WTC11 (cell line): ENCODE measurements around the gene SLC35F1. TPM values are rescaled to one million over a fixed set of nuclear protein-coding genes. Genes with fewer than 3 reads are reported as not detected.

ENCODE experiments used
- ATAC-seq: fragments of 200-7000 bp; cut with Tn5 transposase; 2 replicates; pipeline ENCODE4 v1.10.0; 2021; ENCODE audit warnings: mild to moderate bottlenecking, moderate library complexity
- CTCF ChIA-PET: fragments of 300-600 bp; sonication (Branson Sonifier 250); formaldehyde crosslinking; loops from one replicate; lab custom pipeline; 2021; ENCODE audit warnings: antibody characterized with exemption; lab: Charles Lee
- POLR2A ChIA-PET: fragments of 350-600 bp; sonication (Branson Sonifier 250); formaldehyde crosslinking; loops from one replicate; lab custom pipeline; 2021; ENCODE audit warnings: antibody characterized with exemption; lab: Charles Lee
- DNase-seq: peaks from one replicate; pipeline ENCODE4 v3.0.0; 2021; ENCODE audit warnings: low spot score
- H3K27ac Mint-ChIP-seq: 2 replicates; pipeline ENCODE4 v1.8.0; 2021; ENCODE audit warnings: mixed read lengths
- H3K27me3 Mint-ChIP-seq: 2 replicates; pipeline ENCODE4 v1.8.0; 2021; ENCODE audit warnings: low read depth, mild to moderate bottlenecking, moderate library complexity, mixed read lengths
- H3K36me3 Mint-ChIP-seq: 2 replicates; pipeline ENCODE4 v1.8.0; 2021; ENCODE audit warnings: mixed read lengths
- H3K4me1 Mint-ChIP-seq: 2 replicates; pipeline ENCODE4 v1.8.0; 2022; ENCODE audit warnings: mixed read lengths
- H3K4me3 Mint-ChIP-seq: 2 replicates; pipeline ENCODE4 v1.8.0; 2021; ENCODE audit warnings: mild to moderate bottlenecking, moderate library complexity, mixed read lengths
- H3K9me3 Mint-ChIP-seq: 2 replicates; pipeline ENCODE4 v1.8.0; 2021; ENCODE audit warnings: mixed read lengths
- ATF1 ChIP-seq: sonication (generic); formaldehyde crosslinking; IDR thresholded peaks from 2 replicates; pipeline ENCODE4 v1.8.1; 2023; ENCODE audit warnings: mild to moderate bottlenecking, moderate library complexity, missing genetic modification reagents
- EMX1 ChIP-seq: fragments of 250-450 bp; sonication (Bioruptor Pico); IDR thresholded peaks from 2 replicates; pipeline ENCODE4 v1.8.0; 2021; ENCODE audit warnings: mild to moderate bottlenecking
- ESRRA ChIP-seq: sonication (generic); formaldehyde crosslinking; IDR thresholded peaks from 2 replicates; pipeline ENCODE4 v1.8.1; 2022; ENCODE audit warnings: mild to moderate bottlenecking, missing genetic modification reagents, borderline replicate concordance
- ETV6 ChIP-seq: sonication (generic); formaldehyde crosslinking; IDR thresholded peaks from 2 replicates; pipeline ENCODE4 v1.8.1; 2022; ENCODE audit warnings: mild to moderate bottlenecking, missing genetic modification reagents
- JAZF1 ChIP-seq: fragments of 250-450 bp; sonication (Bioruptor Pico); IDR thresholded peaks from 2 replicates; pipeline ENCODE4 v1.9.0; 2021; ENCODE audit warnings: moderate library complexity, mild to moderate bottlenecking, inconsistent platforms
- NFATC4 ChIP-seq: fragments of 250-450 bp; sonication (Bioruptor Pico); IDR thresholded peaks from 2 replicates; pipeline ENCODE4 v1.9.0; 2021; ENCODE audit warnings: mild to moderate bottlenecking
- NR1H2 ChIP-seq: sonication (generic); formaldehyde crosslinking; IDR thresholded peaks from 2 replicates; pipeline ENCODE4 v1.9.0; 2021; ENCODE audit warnings: mild to moderate bottlenecking, moderate library complexity, missing genetic modification reagents
- TCF7 ChIP-seq: sonication (generic); formaldehyde crosslinking; IDR thresholded peaks from 2 replicates; pipeline ENCODE4 v1.8.0; 2022; ENCODE audit warnings: mild to moderate bottlenecking, low read depth, missing genetic modification reagents, moderate library complexity
- TEAD1 ChIP-seq: sonication (generic); formaldehyde crosslinking; IDR thresholded peaks from 2 replicates; pipeline ENCODE4 v1.8.0; 2022; ENCODE audit warnings: mild to moderate bottlenecking, missing genetic modification reagents
- ZBTB21 ChIP-seq: sonication (generic); formaldehyde crosslinking; IDR thresholded peaks from 2 replicates; pipeline ENCODE4 v1.8.1; 2023; ENCODE audit warnings: mild to moderate bottlenecking, missing genetic modification reagents, borderline replicate concordance
- ZNF232 ChIP-seq: sonication (generic); formaldehyde crosslinking; IDR thresholded peaks from 2 replicates; pipeline ENCODE4 v1.8.0; 2022; ENCODE audit warnings: mild to moderate bottlenecking, missing genetic modification reagents
- ZNF317 ChIP-seq: sonication (generic); formaldehyde crosslinking; IDR thresholded peaks from 2 replicates; pipeline ENCODE4 v1.8.1; 2023; ENCODE audit warnings: low read depth, mild to moderate bottlenecking, moderate library complexity, missing genetic modification reagents, borderline replicate concordance
- ZNF416 ChIP-seq: fragments of 250-450 bp; sonication (Bioruptor Pico); IDR thresholded peaks from 2 replicates; pipeline ENCODE4 v1.9.0; 2021; ENCODE audit warnings: mild to moderate bottlenecking, inconsistent platforms
- total RNA-seq: library from RNA; stranded (reverse); gene quantifications from 3 replicates; pipeline ENCODE4 v1.2.3, GENCODE V29; 2021
- TF ChIP-seq, protein P1 (sequence below): sonication (generic); formaldehyde crosslinking; IDR thresholded peaks from 2 replicates; pipeline ENCODE4 v1.8.0; 2023; ENCODE audit warnings: missing genetic modification reagents, mild to moderate bottlenecking, borderline replicate concordance
- TF ChIP-seq, protein P2 (sequence below): fragments of 250-450 bp; sonication (Bioruptor Pico); IDR thresholded peaks from 2 replicates; pipeline ENCODE4 v2.1.2; 2022; ENCODE audit warnings: mild to moderate bottlenecking, moderate library complexity
- TF ChIP-seq, protein P3 (sequence below): sonication (generic); formaldehyde crosslinking; conservative IDR thresholded peaks from 2 replicates; pipeline ENCODE4 v1.8.1; 2023; ENCODE audit warnings: mild to moderate bottlenecking, low read depth, missing genetic modification reagents, moderate library complexity
- TF ChIP-seq, protein P4 (sequence below): sonication (generic); formaldehyde crosslinking; IDR thresholded peaks from 2 replicates; pipeline ENCODE4 v1.8.0; 2022; ENCODE audit warnings: mild to moderate bottlenecking, missing genetic modification reagents
- TF ChIP-seq, protein P5 (sequence below): sonication (generic); formaldehyde crosslinking; IDR thresholded peaks from 2 replicates; pipeline ENCODE4 v1.8.1; 2023; ENCODE audit warnings: mild to moderate bottlenecking, missing genetic modification reagents, borderline replicate concordance

SLC35F1 gene
- total RNA-seq, 1 experiment from 2014 or later = 11.0 TPM

DNA sequence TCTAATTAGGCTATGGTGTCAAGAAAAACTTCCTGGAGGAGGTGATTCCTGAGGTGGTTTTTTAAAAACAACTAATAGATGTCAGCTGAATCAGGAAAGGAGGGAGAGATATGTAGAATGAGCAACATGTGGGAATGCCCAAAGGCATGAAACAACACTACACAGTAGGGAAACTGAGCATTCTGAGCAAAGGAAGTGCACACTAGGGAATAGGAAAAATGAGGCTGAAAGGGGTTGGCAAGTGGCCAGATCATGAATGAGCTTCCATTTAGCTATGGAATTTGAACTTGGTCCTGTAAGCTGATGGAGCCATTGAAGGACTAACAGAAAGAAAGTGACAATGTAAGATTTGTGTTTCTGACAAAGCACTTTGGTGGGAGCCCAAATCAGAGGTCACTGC lies 16.9 kb upstream of the SLC35F1 start (continued):
- TF ChIP-seq, protein P1, sequence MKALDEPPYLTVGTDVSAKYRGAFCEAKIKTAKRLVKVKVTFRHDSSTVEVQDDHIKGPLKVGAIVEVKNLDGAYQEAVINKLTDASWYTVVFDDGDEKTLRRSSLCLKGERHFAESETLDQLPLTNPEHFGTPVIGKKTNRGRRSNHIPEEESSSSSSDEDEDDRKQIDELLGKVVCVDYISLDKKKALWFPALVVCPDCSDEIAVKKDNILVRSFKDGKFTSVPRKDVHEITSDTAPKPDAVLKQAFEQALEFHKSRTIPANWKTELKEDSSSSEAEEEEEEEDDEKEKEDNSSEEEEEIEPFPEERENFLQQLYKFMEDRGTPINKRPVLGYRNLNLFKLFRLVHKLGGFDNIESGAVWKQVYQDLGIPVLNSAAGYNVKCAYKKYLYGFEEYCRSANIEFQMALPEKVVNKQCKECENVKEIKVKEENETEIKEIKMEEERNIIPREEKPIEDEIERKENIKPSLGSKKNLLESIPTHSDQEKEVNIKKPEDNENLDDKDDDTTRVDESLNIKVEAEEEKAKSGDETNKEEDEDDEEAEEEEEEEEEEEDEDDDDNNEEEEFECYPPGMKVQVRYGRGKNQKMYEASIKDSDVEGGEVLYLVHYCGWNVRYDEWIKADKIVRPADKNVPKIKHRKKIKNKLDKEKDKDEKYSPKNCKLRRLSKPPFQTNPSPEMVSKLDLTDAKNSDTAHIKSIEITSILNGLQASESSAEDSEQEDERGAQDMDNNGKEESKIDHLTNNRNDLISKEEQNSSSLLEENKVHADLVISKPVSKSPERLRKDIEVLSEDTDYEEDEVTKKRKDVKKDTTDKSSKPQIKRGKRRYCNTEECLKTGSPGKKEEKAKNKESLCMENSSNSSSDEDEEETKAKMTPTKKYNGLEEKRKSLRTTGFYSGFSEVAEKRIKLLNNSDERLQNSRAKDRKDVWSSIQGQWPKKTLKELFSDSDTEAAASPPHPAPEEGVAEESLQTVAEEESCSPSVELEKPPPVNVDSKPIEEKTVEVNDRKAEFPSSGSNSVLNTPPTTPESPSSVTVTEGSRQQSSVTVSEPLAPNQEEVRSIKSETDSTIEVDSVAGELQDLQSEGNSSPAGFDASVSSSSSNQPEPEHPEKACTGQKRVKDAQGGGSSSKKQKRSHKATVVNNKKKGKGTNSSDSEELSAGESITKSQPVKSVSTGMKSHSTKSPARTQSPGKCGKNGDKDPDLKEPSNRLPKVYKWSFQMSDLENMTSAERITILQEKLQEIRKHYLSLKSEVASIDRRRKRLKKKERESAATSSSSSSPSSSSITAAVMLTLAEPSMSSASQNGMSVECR = no peak
- TF ChIP-seq, protein P2, sequence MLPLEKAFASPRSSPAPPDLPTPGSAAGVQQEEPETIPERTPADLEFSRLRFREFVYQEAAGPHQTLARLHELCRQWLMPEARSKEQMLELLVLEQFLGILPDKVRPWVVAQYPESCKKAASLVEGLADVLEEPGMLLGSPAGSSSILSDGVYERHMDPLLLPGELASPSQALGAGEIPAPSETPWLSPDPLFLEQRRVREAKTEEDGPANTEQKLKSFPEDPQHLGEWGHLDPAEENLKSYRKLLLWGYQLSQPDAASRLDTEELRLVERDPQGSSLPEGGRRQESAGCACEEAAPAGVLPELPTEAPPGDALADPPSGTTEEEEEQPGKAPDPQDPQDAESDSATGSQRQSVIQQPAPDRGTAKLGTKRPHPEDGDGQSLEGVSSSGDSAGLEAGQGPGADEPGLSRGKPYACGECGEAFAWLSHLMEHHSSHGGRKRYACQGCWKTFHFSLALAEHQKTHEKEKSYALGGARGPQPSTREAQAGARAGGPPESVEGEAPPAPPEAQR (CRISPR knock-in tag) = no peak
- TF ChIP-seq ESRRA (CRISPR knock-in tag) (no peak), ETV6 (no peak), ZBTB21 (CRISPR knock-in tag) (no peak), ZNF416 (CRISPR knock-in tag) (no peak), TEAD1 (no peak)

DNA sequence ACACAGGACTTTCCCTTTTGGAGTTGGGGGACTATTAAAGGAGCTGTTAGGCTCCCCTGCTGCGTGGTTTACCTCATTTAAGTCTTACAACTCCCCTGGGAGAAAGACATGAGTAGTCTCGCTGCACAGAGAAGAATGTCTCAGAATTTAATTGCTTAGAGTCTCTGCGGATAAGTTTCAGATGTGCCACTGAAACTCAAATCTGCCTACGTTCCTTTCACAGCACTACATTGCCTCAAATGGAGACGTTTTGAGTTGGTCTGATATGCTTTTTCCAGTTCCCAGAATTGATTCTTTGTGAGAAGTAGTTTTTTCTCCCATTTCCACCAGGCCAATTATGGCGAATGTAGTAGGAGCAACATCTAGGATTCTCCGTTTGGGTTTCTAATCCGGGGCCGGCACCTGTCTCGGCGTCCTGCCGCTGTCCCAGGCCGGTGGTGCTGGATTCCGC lies 532 bp upstream of the SLC35F1 start:
- Mint-ChIP-seq H3K27ac (no peak overlapping the region), H3K9me3 (no peaks in the 10 kb centered on the region), H3K4me3 (peak overlapping the region; percentile 77), H3K36me3 (no peaks in the 10 kb centered on the region), H3K27me3 (peaks cover 40% of the 10 kb centered on the region), H3K4me1 (peaks cover 19% of the 10 kb centered on the region)
- CTCF ChIA-PET = interaction anchor here (1.4 to 1.5 kb wide), 2 partner anchors 13 to 66 kb away, joined by 6 to 8 read pairs; no protein-coding TSS in a partner anchor
- 0 out of 2 replicates have a peak, but pooled peaks have one; percentile 6 for TF ChIP-seq ATF1 (CRISPR knock-in tag)
- no peak for TF ChIP-seq JAZF1 (CRISPR knock-in tag)
- DNase-seq (no peak), ATAC-seq (no peak)
- POLR2A ChIA-PET = no interaction called here

DNA sequence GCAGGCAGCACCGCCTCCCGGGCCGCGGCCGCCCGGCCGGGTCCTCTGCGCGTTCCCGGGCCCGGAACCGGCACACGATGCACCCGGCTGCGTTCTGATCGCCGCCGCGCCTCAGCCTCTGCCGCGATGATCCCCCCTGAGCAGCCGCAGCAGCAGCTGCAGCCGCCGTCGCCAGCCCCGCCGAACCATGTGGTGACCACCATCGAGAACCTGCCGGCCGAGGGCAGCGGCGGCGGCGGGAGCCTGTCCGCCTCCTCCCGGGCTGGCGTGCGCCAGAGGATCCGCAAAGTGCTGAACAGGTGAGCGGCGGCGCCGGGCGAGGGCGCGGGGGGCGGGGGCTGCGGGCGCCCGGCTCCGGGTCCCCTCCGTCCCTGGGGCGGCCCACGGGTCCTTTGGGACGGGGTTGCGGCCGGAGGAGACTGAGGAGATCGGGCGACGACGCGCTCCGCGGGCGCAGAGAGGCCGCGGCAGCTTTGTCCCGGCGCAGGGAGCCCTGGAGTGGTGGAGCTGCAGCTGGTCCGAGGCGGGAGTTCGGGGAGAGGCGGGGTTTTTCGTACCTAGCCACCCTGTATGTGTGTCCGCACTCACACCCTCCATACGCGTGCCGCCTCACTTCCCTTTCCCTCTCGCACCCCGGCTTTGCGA lies 659 bp downstream of the SLC35F1 start:
- no peak overlapping the region for H3K27ac Mint-ChIP-seq
- ChIA-PET CTCF (interaction anchor here (0.5 to 1.5 kb wide), 6 partner anchors 11 to 856 kb away, joined by 3 to 8 read pairs (median 4); no protein-coding TSS in a partner anchor), POLR2A (interaction anchor here (1.0 kb wide), 1 partner anchor 12 kb away, joined by 5 read pairs; no protein-coding TSS in a partner anchor)
- peaks cover 40% of the 10 kb centered on the region for H3K27me3 Mint-ChIP-seq
- H3K4me3 Mint-ChIP-seq = peak overlapping the region; percentile 83
- DNase-seq (peak; percentile 63), ATAC-seq (peak; percentile 56)
- H3K9me3 Mint-ChIP-seq = no peaks in the 10 kb centered on the region
- peaks cover 19% of the 10 kb centered on the region for H3K4me1 Mint-ChIP-seq
- no peaks in the 10 kb centered on the region for H3K36me3 Mint-ChIP-seq
- peak; percentile 63; the same call in 1 of the 2 replicates for TF ChIP-seq ZNF232 (CRISPR knock-in tag)
- TF ChIP-seq, protein P3, sequence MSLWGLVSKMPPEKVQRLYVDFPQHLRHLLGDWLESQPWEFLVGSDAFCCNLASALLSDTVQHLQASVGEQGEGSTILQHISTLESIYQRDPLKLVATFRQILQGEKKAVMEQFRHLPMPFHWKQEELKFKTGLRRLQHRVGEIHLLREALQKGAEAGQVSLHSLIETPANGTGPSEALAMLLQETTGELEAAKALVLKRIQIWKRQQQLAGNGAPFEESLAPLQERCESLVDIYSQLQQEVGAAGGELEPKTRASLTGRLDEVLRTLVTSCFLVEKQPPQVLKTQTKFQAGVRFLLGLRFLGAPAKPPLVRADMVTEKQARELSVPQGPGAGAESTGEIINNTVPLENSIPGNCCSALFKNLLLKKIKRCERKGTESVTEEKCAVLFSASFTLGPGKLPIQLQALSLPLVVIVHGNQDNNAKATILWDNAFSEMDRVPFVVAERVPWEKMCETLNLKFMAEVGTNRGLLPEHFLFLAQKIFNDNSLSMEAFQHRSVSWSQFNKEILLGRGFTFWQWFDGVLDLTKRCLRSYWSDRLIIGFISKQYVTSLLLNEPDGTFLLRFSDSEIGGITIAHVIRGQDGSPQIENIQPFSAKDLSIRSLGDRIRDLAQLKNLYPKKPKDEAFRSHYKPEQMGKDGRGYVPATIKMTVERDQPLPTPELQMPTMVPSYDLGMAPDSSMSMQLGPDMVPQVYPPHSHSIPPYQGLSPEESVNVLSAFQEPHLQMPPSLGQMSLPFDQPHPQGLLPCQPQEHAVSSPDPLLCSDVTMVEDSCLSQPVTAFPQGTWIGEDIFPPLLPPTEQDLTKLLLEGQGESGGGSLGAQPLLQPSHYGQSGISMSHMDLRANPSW (CRISPR knock-in tag) = no peak
- TF ChIP-seq, protein P4, sequence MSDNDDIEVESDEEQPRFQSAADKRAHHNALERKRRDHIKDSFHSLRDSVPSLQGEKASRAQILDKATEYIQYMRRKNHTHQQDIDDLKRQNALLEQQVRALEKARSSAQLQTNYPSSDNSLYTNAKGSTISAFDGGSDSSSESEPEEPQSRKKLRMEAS (CRISPR knock-in tag) = no peak; the same call in 1 of the 2 replicates
- TF ChIP-seq, protein P5, sequence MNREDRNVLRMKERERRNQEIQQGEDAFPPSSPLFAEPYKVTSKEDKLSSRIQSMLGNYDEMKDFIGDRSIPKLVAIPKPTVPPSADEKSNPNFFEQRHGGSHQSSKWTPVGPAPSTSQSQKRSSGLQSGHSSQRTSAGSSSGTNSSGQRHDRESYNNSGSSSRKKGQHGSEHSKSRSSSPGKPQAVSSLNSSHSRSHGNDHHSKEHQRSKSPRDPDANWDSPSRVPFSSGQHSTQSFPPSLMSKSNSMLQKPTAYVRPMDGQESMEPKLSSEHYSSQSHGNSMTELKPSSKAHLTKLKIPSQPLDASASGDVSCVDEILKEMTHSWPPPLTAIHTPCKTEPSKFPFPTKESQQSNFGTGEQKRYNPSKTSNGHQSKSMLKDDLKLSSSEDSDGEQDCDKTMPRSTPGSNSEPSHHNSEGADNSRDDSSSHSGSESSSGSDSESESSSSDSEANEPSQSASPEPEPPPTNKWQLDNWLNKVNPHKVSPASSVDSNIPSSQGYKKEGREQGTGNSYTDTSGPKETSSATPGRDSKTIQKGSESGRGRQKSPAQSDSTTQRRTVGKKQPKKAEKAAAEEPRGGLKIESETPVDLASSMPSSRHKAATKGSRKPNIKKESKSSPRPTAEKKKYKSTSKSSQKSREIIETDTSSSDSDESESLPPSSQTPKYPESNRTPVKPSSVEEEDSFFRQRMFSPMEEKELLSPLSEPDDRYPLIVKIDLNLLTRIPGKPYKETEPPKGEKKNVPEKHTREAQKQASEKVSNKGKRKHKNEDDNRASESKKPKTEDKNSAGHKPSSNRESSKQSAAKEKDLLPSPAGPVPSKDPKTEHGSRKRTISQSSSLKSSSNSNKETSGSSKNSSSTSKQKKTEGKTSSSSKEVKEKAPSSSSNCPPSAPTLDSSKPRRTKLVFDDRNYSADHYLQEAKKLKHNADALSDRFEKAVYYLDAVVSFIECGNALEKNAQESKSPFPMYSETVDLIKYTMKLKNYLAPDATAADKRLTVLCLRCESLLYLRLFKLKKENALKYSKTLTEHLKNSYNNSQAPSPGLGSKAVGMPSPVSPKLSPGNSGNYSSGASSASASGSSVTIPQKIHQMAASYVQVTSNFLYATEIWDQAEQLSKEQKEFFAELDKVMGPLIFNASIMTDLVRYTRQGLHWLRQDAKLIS (CRISPR knock-in tag) = no peak
- TF ChIP-seq NR1H2 (CRISPR knock-in tag) = no peak
- no peak for TF ChIP-seq TCF7 (CRISPR knock-in tag)
- TF ChIP-seq EMX1 (CRISPR knock-in tag) = no peak
- no peak for TF ChIP-seq NFATC4 (CRISPR knock-in tag)
- no peak for TF ChIP-seq ZNF317 (CRISPR knock-in tag)
